HEK293T (cell line): ENCODE data around the gene MCF2L.

ENCODE experiments used
- CTCF ChIA-PET: fragments of 350-600 bp; formaldehyde crosslinking; extraction: SDS; loops from one replicate; lab custom pipeline; 2021; ENCODE audit warnings: antibody characterized with exemption, inconsistent platforms; lab: Yijun Ruan, JAX
- POLR2A ChIA-PET: fragments of 350-600 bp; formaldehyde crosslinking; extraction: SDS; loops from one replicate; lab custom pipeline; 2020; ENCODE audit warnings: antibody characterized with exemption, inconsistent platforms; lab: Yijun Ruan, JAX
- DNase-seq: peaks from one replicate; pipeline ENCODE4 v3.0.0; 2012; ENCODE audit warnings: mixed read lengths; ENCODE audit errors: extremely low spot score
- ARNT ChIP-seq: fragments of 450-650 bp; IDR thresholded peaks from 2 replicates; pipeline ENCODE4 v1.6.1; 2017; ENCODE audit warnings: mild to moderate bottlenecking
- BHLHE40 ChIP-seq: fragments of 450-650 bp; IDR thresholded peaks from 2 replicates; pipeline ENCODE4 v1.6.1; 2016; ENCODE audit warnings: mild to moderate bottlenecking, moderate library complexity, borderline replicate concordance
- CTBP1 ChIP-seq: fragments of 450-650 bp; IDR thresholded peaks from 2 replicates; pipeline ENCODE4 v1.6.1; 2016; ENCODE audit warnings: borderline replicate concordance
- ELF4 ChIP-seq: fragments of 450-650 bp; IDR thresholded peaks from 2 replicates; pipeline ENCODE4 v1.6.1; 2017; ENCODE audit warnings: antibody characterized with exemption
- FOXA1 ChIP-seq: fragments of 450-650 bp; IDR thresholded peaks from 2 replicates; pipeline ENCODE4 v1.6.1; 2016; ENCODE audit warnings: mild to moderate bottlenecking
- FOXK2 ChIP-seq: fragments of 450-650 bp; IDR thresholded peaks from 2 replicates; pipeline ENCODE4 v1.6.1; 2016; ENCODE audit warnings: mild to moderate bottlenecking
- FOXM1 ChIP-seq: fragments of 450-650 bp; IDR thresholded peaks from 2 replicates; pipeline ENCODE4 v1.6.1; 2017; ENCODE audit warnings: mild to moderate bottlenecking, borderline replicate concordance
- HDGF ChIP-seq: fragments of 450-650 bp; IDR thresholded peaks from 2 replicates; pipeline ENCODE4 v1.6.1; 2017; ENCODE audit warnings: antibody characterized with exemption, borderline replicate concordance
- L3MBTL2 ChIP-seq: fragments of 450-650 bp; conservative IDR thresholded peaks from 2 replicates; pipeline ENCODE4 v1.6.1; 2016; ENCODE audit warnings: mild to moderate bottlenecking
- LEF1 ChIP-seq: fragments of 450-650 bp; IDR thresholded peaks from 2 replicates; pipeline ENCODE4 v1.6.1; 2017; ENCODE audit warnings: mild to moderate bottlenecking, borderline replicate concordance
- NFRKB ChIP-seq: fragments of 450-650 bp; IDR thresholded peaks from 2 replicates; pipeline ENCODE4 v1.6.1; 2016; ENCODE audit warnings: mild to moderate bottlenecking, moderate library complexity
- SP1 ChIP-seq: fragments of 450-650 bp; IDR thresholded peaks from 2 replicates; pipeline ENCODE4 v1.6.1; 2017
- SUZ12 ChIP-seq: fragments of 450-650 bp; IDR thresholded peaks from 2 replicates; pipeline ENCODE4 v1.6.1; 2016; ENCODE audit warnings: mild to moderate bottlenecking
- TARDBP ChIP-seq: fragments of 450-650 bp; IDR thresholded peaks from 2 replicates; pipeline ENCODE4 v1.6.1; 2016
- ZNF384 ChIP-seq: fragments of 450-650 bp; IDR thresholded peaks from 2 replicates; pipeline ENCODE4 v1.6.1; 2016
- TF ChIP-seq, protein P1 (sequence below): fragments of 450-650 bp; IDR thresholded peaks from 2 replicates; pipeline ENCODE4 v1.6.1; 2016

The MCF2L gene

DNA sequence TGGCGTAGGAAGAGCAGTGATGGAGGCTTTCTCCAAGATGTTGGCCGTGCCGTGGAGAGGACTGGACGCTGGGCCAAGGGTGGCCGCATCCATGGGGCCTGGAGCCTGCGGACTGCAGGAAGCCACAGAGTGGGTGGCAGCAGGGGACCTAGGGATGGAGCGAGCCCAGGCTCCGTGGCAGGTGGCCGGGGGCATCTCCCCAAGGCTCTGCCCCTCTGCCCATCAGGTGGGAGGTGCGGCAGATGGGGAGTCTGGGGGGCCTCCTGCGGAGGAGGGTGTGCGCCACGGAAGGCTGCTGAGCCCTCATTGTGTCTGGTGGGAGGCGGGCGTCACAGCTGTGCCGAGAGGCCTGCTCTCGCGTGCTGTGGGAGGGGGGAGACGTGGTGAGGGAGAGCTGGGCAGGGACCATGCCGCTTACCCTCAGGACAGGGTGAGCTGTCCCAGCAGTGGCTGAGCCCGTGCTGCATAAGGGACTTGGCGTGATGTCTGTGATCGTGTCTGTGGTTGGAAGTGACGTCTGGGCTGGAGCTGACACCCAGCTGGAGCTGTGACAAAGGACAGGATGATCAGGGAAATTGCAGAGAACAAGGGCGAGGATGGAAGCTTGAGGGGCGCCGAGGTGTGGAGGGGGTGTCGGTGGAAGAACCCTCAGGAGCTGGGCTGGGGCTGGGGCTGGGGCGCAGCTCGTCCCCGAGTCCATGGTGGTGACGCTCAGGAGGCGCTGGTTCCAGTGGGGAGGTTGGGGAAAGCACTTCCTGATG lies 13.4 kb downstream of the MCF2L start:
- TF ChIP-seq LEF1 (no peak), SUZ12 (no peak), TARDBP (no peak), NFRKB (no peak), ELF4 (no peak), FOXM1 (no peak)
- ChIA-PET POLR2A (no interaction called here), CTCF (interaction anchor here (1.5 kb wide), 1 partner anchor 20 kb away, joined by 4 read pairs; no protein-coding TSS in a partner anchor)
- no peak for DNase-seq

DNA sequence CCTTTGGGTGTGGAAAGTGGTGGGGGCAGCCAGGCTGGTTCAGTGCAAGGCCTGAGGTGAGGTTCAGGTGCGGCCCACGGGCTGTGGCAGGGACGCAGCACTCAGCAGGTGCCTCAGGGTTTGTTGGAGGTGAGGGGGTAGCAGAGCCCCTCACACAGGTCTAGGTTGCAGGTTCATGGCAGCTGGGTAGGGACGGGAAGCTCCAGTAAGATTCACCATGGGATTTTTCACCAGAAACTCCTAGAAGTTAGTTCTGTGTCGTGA lies 14.0 kb downstream of the MCF2L start:
- no peak for DNase-seq
- POLR2A ChIA-PET, result no interaction called here
- CTCF ChIA-PET, result interaction anchor here (1.5 kb wide), 1 partner anchor 20 kb away, joined by 4 read pairs; no protein-coding TSS in a partner anchor
- TF ChIP-seq FOXA1 (no peak), LEF1 (no peak), FOXK2 (no peak), L3MBTL2 (no peak), FOXM1 (no peak), ELF4 (no peak), SP1 (no peak), SUZ12 (no peak), ZNF384 (no peak), ARNT (no peak), BHLHE40 (no peak), TARDBP (no peak), HDGF (no peak)

DNA sequence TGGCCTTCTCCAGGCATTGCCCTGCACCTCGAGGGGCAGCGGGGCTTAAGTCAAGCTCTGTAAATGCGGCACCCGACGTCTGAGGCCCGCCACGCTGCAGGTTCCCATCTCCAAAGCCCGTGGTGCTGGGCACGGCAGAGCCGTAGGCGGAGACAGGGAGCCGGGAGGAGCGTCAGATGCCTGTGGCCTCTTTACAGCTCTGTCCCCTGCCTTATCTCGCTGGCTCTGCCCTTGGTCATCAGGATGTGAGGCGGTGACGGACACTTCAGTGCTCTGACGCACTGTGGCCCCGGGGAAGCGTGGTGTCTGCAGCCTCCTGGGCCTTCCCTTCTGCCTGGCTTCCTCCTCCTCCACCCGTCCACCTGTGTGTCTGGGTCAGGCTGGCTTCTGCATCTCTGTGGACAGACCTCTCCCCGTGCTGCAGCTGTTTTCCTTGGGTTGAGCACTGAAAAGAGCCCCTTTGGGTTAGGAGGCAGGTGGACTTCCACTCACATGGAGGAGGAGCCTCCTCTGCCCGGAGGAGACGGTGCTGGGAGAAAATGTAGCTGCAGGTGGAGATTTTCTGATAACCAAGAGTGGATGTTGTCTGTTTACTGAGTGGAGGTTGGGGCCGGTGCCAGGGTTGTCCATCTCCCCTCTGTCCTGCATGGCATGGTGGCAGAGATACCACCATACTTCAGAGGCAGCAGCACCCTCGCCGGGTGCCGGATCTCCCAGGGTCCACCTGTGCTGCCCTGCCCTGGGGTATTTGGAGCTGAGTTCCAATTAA lies 14.6 kb downstream of the MCF2L start:
- POLR2A ChIA-PET, result no interaction called here
- CTCF ChIA-PET, result no interaction called here
- TF ChIP-seq ELF4 (no peak), L3MBTL2 (no peak), ZNF384 (no peak), LEF1 (no peak), FOXM1 (no peak), BHLHE40 (no peak), SUZ12 (no peak), FOXK2 (no peak), SP1 (no peak), ARNT (no peak), NFRKB (no peak), FOXA1 (no peak)
- TF ChIP-seq, protein P1, sequence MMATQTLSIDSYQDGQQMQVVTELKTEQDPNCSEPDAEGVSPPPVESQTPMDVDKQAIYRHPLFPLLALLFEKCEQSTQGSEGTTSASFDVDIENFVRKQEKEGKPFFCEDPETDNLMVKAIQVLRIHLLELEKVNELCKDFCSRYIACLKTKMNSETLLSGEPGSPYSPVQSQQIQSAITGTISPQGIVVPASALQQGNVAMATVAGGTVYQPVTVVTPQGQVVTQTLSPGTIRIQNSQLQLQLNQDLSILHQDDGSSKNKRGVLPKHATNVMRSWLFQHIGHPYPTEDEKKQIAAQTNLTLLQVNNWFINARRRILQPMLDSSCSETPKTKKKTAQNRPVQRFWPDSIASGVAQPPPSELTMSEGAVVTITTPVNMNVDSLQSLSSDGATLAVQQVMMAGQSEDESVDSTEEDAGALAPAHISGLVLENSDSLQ, result no peak
- DNase-seq, result no peak

DNA sequence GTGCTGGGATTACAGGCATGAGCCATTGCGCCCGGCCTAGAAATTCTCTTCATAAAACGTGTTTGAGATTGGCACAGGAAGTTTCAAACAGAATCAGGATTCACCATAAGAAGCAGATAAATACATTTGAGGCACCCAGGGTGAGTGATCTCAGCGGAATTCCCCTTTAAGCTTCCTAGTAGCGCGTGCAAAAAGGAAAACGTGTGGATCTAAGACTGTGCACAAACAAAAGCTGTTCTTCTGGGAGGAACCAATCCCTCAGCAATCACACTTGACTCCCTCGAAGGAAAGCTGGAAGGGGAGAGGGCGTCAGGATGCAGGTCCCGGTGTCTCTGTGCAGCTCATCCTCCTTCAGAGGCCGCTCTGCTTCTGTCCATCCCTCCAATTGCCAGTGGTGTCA lies 15.5 kb downstream of the MCF2L start:
- DNase-seq, result no peak
- TF ChIP-seq ELF4, result no peak
- no peak for TF ChIP-seq TARDBP
- TF ChIP-seq FOXK2, result no peak
- TF ChIP-seq BHLHE40, result no peak
- no peak for TF ChIP-seq SP1
- TF ChIP-seq LEF1, result no peak
- no peak for TF ChIP-seq ARNT
- no peak for TF ChIP-seq L3MBTL2
- TF ChIP-seq ZNF384, result no peak
- no peak for TF ChIP-seq HDGF
- TF ChIP-seq CTBP1, result no peak
- POLR2A ChIA-PET, result no interaction called here
- CTCF ChIA-PET, result no interaction called here

DNA sequence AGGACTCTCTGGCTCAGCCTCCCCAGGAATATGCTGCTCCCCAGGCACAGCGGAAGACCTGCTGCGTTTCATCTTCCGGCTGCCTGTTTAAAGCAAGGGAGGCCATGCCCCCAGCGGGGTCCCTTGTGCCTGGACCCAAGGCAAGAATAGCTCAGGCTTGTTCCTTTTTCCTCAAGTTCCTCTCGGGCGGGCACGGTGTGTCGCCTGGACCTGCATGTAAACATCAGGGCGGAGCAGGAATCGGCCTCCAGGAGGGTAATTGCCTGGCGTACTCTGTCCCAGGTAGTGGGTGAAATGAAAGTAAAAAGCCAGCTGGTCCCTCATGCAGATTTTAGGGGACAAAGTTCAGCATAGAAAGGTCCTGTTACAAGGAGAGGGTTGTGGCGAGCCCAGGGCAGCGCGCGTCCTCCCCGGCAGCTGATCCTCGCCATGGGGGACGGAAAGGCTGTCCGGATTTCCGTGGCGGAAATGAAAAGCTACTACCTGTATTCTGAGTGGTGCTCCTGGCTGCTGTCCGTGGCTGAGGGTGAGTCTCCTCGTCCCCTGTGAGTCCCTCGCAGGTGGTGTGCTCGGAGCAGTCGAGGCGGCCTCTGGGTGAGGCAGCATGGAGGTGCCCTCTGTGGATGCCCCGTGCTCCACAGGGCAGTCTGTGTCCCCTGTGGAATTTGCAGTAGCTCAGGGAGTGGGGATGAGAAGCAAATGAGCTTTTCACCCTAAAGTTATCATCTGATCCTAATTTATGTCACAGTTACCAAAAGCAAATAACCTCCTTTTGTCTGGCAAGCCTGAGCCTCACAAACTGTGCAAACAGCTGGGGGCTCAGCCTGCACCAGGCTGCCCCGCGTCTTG lies 16.2 kb downstream of the MCF2L start:
- DNase-seq, result no peak
- ChIA-PET POLR2A (no interaction called here), CTCF (interaction anchor here (0.6 to 0.8 kb wide), 3 partner anchors 16 to 1480 kb away, joined by 3 read pairs; no protein-coding TSS in a partner anchor)
- TF ChIP-seq BHLHE40, result no peak

DNA sequence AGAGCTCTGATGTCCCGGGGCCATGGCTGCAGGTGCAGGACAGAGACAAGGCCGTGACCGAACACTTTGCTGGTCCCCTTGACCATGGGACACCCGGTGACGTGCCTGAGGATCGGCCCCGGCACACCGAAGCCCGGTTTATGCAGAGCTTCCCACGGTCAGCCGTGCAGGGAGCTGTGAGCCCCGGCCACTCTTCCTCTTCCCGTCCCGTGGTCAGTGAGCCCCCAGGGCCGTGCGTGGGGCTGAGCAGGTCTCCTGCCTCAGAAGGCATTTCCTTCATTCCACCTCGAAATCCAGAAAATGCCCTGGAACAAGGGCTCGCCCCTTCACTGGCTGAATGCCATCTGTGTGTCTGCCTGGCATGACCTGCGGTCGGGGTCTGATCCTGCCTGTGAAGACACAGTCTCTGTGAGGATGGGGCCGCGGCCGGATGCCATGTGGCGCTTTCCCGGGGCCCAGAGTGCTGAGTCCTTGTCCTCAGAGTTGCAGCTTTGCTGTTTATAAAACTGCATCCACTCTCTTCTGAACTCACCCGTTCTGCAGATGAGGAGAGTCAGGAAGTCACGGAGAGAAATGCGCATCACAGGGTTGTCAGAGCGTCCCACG lies 16.9 kb downstream of the MCF2L start:
- POLR2A ChIA-PET, result no interaction called here
- CTCF ChIA-PET, result interaction anchor here (0.7 to 0.8 kb wide), 2 partner anchors 16 to 17 kb away, joined by 3 read pairs; no protein-coding TSS in a partner anchor
- TF ChIP-seq BHLHE40 (no peak), TARDBP (no peak), ELF4 (no peak), L3MBTL2 (no peak), CTBP1 (no peak), ARNT (no peak), FOXA1 (no peak), SP1 (no peak), NFRKB (no peak), LEF1 (no peak), ZNF384 (no peak), FOXM1 (no peak), SUZ12 (no peak), FOXK2 (no peak), HDGF (no peak)
- TF ChIP-seq, protein P1, result no peak
- DNase-seq, result no peak
